HG03175 (cell line): ENCODE data around the gene NAT8L.

Experiments
- ATAC-seq: cut with Tn5 transposase; IDR thresholded peaks from one replicate; pipeline ENCODE4 v1.9.1; 2021; ENCODE audit warnings: mild to moderate bottlenecking, moderate library complexity; ENCODE audit not compliant: unreplicated experiment

Gene NAT8L

DNA sequence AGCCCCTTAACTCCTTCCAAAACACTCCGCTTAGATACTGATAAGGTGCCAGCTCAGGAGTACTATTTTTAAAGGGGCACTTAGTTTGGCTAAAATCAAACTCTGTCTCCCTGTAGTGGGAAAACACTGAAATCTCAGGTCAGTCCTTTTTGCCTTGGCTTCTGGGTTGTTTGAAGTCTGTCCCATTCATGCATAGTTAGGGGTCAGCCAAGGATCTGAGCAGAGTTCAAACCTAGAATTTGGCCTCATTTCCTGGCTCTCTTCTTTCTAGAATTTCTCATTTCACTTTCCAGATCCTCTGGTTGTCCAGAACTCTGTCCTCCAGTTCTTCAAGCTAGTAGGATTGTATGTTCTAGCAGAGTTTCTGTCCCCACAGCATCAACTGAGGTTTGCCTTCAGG lies 31.5 kb downstream of the NAT8L start:
- no peak for ATAC-seq

GRCh38 chr4:2091990-2092668 lies 33.0 kb downstream of the NAT8L start:
- ATAC-seq, result no peak

DNA sequence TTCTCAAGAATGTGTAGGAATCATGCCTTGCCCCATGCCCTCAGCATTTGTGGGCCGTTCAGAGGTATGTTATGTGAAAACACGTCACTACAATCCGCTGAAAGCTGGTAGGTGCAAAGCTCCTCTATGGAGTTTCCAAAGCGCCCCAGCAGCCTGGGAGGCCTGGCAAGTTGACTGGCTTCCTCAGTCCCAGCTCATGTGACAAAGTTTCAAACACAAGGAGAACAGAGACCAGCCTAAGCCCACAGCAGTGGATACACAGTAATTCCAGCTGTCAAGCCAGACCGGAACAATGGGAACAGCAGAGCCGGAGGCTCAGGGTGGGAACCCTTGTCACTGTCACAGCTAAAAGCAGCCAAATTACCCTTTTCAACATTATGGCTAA lies 33.5 kb downstream of the NAT8L start:
- no peak for ATAC-seq

DNA sequence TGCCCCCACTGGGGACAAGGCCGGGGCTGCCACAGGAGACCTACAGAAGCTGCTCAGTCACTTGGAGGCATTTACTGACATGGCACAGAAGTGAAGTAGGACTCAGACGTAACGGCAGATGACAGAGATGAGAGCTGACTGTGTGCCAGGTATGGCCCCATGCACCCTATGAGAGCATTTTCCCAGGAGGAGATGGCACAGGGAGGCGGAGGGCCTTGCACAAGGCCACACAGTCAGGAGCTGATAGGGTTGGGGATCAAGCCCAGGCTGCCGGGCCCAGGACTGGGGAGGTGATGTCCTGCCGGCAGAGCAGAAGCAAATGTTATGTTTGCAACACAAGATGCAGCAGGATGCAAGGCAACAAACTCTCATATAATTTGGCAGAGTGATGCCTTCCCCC lies 34.1 kb downstream of the NAT8L start:
- ATAC-seq, result no peak

GRCh38 chr4:2094545-2094944 lies 35.4 kb downstream of the NAT8L start:
- no peak for ATAC-seq

GRCh38 chr4:2095236-2096072 lies 36.3 kb downstream of the NAT8L start:
- no peak for ATAC-seq

- ATAC-seq, result no peak
Measured at GRCh38 chr4:2096073-2096609, 37.0 kb downstream of the NAT8L start.

DNA sequence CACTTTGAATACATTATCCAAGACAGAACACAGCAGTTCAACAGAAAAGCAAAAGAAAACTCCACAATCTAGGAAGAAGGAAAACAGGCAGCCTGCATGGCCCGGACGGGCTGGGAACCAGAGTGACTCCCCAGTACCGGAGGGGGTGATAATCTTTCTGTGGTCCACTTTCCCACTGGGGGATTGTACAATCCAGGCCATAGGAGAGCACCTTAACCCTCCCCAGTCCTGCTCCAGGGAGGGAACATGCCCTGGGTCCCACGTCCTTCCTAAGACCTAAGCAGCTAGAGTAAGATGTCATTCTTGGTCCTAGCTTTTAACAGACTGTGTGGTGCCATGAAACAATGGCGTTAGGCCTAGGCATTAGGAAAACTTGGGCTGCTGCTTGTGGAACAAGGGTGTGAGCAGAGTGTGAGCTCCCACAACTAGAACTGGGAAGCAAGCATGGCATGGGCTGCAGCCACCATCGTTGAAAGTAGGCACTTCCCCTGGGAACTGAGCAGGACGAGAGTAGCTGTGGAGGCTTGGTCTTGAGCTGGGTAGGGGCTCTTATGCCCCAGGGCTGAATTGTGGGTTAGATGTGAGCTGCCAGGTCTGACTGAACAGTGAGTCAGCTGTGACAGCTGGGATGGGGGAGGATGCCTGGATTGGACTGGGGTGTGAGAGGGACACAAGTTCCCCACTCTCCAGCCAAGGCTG lies 42.4 kb downstream of the NAT8L start:
- ATAC-seq, result no peak

DNA sequence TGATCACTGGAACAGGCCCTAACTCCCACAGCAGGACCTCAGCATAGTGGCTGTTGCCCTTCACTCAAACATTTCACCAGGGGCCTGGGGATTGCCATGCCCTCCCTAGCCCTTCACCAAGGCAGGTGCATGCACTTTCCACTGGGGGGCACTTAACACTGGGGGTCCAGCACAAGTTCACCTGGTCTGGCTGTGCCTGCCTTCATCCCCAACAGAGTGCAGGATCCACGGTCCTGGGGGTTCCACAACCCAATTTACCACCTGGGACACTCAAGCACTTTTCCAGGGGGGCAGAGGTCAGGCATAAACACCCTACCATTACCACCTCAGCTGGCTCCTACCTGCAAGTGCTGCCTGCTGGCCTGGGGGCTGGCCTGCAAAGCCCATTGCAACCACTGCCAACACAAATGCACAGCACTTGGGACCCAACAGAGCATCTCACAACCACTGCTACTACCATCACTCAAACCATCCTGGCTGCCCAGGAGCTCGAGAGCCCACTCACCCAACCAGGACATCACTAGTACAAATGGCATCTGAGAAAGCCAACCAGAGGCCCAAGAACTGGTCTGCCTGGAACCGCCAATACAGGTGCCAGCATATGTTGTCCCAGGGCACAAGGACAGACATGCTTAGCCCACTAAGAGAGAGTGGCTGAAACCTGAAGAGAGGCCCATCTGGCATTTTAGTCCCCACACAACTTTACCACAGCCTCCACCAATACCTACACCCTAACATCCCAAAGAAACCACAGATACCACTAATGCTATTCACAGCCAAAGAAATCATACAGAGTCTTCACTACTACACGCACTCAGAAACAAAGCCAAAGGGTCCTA lies 43.1 kb downstream of the NAT8L start:
- no peak for ATAC-seq

DNA sequence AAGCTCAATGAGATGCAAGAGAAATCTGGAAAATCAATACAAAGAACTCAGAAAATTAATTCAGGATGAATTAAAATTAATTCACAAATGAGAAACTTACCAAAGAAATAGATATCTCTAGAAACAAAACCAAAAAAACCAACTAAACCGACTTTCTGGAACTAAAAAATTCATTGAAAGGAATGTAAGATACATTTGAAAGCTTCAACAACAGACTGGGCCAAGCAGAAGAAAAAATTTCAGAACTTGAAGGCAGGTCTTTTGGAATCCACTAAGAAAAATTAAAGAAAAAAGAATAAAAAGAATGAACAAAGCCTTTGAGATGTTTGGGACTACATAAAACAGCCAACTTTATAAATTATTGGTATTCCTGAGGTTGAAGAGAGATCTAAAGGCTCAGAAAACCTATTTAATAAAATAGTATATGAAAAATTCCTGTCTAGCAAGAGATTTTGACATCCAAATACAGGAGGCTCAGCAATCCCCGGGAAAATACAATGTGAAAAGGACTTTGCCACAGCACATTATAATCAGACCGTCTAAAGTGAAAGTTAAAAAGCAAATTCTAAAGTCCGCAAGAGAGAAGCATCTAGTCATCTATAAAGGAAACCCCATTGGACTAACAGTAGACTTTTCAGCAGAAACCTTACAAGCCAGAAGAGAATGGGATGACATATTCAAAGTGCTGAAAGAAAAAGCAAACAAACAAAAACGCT lies 44.2 kb downstream of the NAT8L start:
- no peak for ATAC-seq

- ATAC-seq, result peak; percentile 49
Measured at GRCh38 chr4:2103843-2104547, 44.9 kb downstream of the NAT8L start.

DNA sequence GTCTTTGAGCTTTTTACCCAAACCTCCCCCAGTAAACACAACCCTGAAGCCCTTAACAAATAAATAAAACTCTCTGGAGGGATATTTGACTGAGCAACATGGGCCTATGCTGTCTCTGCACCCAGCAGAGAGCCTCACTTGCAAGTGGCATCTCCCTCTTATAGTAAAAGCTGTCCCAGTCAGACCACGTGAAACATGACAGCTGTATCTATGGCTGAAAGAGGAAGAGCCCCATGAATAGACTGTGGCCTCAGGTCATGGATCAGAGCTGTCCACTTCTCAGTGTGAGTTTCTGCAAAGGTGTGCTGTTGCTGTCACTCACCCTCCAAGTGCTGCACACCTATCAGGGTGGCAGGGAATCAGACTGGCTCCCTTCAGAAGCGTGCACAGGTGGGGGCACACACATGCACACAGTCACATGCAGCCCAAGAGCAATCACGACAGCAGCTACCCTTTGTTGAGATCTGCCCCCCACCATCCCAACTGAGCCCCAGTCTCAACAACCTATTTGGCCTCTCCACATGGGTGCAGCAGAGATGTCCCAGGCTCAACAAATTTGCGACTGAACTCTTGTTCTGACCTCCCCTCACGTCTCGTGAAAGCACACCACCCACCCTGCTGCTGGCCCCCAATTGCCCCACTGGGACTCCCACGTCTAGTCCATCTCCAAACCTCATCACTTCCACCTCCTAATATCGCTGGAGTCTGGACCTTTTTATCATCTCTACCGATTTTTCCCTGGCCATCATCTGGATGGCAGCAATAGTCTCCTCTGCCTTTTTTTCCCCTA lies 45.6 kb downstream of the NAT8L start:
- no peak for ATAC-seq

- no peak for ATAC-seq
Measured at GRCh38 chr4:2105559-2105958, 46.4 kb downstream of the NAT8L start.

DNA sequence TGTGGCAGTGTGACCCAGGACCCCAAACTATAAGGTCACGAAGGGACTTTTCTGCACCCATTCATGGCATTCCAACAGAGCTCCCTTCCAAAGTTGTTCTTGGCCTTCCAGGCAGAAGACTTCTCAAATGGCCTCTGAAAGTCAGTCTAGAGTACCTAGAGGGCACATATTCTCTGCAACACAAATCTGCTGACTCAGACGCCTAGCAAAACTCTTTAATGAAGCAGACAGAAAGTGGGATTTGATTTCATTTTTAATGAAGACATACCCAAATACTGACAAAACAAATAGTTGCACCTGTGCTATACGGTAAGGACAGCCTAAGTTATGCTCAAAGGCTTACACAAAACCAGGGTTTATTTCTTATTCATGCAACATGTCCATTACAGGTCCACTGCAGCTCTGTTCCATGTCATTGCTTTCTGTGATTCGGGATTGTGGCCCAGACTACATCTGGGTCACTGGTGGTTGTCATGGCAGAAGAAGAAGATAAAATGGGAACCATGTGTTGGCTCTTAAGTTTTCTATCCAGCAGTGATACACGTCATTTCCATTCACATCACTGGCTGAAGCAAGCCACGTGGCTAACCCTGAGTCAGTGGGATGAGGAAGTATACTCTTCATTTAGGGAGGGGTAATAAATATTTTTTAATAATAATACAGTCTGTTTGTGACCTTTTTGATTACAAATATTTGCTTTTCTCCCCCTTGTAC lies 57.7 kb downstream of the NAT8L start:
- ATAC-seq, result no peak
